GM18519 (cell line): Measurements from ENCODE around the gene IGSF9B.
A peak's percentile ranks its signal among the peaks of the same experiment; 100 is the strongest.

ENCODE experiments used
- ATAC-seq: cut with Tn5 transposase; IDR thresholded peaks from one replicate; pipeline ENCODE4 v1.9.1; 2021; ENCODE audit warnings: mild to moderate bottlenecking, moderate library complexity; ENCODE audit not compliant: unreplicated experiment, low FRiP score

The IGSF9B gene

GRCh38 chr11:133904818-133905515, 51.8 kb downstream of the IGSF9B start:
- ATAC-seq: no peak

GRCh38 chr11:133903875-133904817, 52.6 kb downstream of the IGSF9B start:
- ATAC-seq: no peak

- no peak for ATAC-seq
These were observed 53.7 kb downstream of the IGSF9B start for GRCh38 chr11:133903056-133903455.

- no peak for ATAC-seq
These were observed 54.3 kb downstream of the IGSF9B start for GRCh38 chr11:133902506-133902905.

GRCh38 chr11:133901999-133902398, 54.8 kb downstream of the IGSF9B start:
- no peak for ATAC-seq

GRCh38 chr11:133901316-133901715, 55.5 kb downstream of the IGSF9B start:
- ATAC-seq: no peak

- ATAC-seq: no peak
These were observed 56.3 kb downstream of the IGSF9B start for GRCh38 chr11:133900176-133901105.

GRCh38 chr11:133898770-133899115, 58.0 kb downstream of the IGSF9B start:
- ATAC-seq: no peak

- ATAC-seq: no peak
These were observed 58.6 kb downstream of the IGSF9B start for GRCh38 chr11:133898031-133898769.

- no peak for ATAC-seq
These were observed 59.5 kb downstream of the IGSF9B start for GRCh38 chr11:133897331-133897650.

- ATAC-seq: no peak
These were observed 60.0 kb downstream of the IGSF9B start for GRCh38 chr11:133896642-133897330.

GRCh38 chr11:133896028-133896427, 60.7 kb downstream of the IGSF9B start:
- peak; percentile 71 for ATAC-seq

- no peak for ATAC-seq
These were observed 61.2 kb downstream of the IGSF9B start for GRCh38 chr11:133895551-133895950.

GRCh38 chr11:133895061-133895479, 61.7 kb downstream of the IGSF9B start:
- ATAC-seq: peak; percentile 45

- ATAC-seq: no peak
These were observed 63.4 kb downstream of the IGSF9B start for GRCh38 chr11:133893381-133893780.

- no peak for ATAC-seq
These were observed 64.0 kb downstream of the IGSF9B start for GRCh38 chr11:133892584-133893380.

- no peak for ATAC-seq
These were observed 64.6 kb downstream of the IGSF9B start for GRCh38 chr11:133892126-133892525.

GRCh38 chr11:133889893-133890292, 66.9 kb downstream of the IGSF9B start:
- ATAC-seq: no peak

- no peak for ATAC-seq
These were observed 67.6 kb downstream of the IGSF9B start for GRCh38 chr11:133889188-133889587.
